ENCODE results near the gene ANTKMT. TPM values are rescaled to one million over a fixed set of nuclear protein-coding genes. Genes with fewer than 3 reads are reported as not detected.

ANTKMT gene, protein sequence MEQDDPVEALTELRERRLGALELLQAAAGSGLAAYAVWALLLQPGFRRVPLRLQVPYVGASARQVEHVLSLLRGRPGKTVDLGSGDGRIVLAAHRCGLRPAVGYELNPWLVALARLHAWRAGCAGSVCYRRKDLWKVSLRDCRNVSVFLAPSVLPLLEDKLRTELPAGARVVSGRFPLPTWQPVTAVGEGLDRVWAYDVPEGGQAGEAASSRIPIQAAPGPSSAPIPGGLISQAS
- total RNA-seq (1 to 10 TPM; 8.1 TPM), total RNA-seq (0.74 to 34.7 (median 4.8) reads per million in 172 experiments)
- polyA plus RNA-seq (2013, experiment 1 of 2) = 14.1 TPM
- 15.4 TPM for polyA plus RNA-seq (2013, experiment 2 of 2)

DNA sequence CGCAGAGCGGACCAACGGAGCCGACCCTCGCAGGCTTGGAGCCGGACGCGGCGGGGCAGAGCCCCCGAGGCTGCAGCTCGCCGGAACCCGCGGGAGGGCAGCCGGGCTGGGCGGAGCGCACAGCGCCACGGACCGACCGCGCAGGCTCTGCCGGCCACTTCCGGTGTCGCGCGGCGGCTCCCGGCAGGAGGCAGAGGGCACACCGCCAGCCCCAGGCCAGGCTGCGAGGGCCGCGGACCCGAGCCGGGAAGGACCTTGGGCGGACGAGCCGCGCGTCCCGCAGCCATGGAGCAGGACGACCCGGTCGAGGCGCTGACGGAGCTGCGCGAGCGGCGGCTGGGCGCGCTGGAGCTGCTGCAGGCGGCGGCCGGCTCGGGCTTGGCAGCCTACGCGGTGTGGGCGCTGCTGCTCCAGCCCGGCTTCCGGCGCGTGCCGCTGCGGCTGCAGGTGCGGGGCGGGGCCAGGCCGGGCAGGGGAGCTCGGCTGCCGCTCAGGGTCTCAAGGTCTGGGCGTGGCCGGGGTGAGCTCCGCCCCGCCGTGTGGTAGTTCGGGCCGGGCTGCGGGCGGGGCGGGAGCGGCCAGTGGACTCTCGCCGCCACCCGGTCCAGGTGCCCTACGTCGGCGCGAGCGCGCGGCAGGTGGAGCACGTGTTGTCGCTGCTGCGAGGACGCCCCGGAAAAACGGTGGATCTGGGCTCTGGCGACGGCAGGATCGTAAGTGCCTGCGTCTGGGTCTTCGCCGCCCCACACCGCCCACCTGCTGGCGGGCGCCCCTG lies at the start of gene ANTKMT:
ANTKMT (plus strand) TSS at position 157 of the 775 bp plus-strand sequence; CDS start at position 286, 129 bp downstream.
- ChIA-PET CTCF (interaction anchor here (0.7 to 2.3 kb wide), 2 partner anchors 11 to 20 kb away, joined by 3 to 9 read pairs; partner anchors contain the start of gene CIAO3), POLR2A (interaction anchor here (0.8 to 2.5 kb wide), 13 partner anchors 10 to 687 kb away, joined by 3 to 20 read pairs (median 4); partner anchors contain the start of genes CHTF18, CIAO3, METTL26 and RPUSD1)
- peak within 1 kb of the TSS; percentile 63 for H3K4me3 ChIP-seq (ENCODE audit: low read length)
- TF ChIP-seq, protein P1, sequence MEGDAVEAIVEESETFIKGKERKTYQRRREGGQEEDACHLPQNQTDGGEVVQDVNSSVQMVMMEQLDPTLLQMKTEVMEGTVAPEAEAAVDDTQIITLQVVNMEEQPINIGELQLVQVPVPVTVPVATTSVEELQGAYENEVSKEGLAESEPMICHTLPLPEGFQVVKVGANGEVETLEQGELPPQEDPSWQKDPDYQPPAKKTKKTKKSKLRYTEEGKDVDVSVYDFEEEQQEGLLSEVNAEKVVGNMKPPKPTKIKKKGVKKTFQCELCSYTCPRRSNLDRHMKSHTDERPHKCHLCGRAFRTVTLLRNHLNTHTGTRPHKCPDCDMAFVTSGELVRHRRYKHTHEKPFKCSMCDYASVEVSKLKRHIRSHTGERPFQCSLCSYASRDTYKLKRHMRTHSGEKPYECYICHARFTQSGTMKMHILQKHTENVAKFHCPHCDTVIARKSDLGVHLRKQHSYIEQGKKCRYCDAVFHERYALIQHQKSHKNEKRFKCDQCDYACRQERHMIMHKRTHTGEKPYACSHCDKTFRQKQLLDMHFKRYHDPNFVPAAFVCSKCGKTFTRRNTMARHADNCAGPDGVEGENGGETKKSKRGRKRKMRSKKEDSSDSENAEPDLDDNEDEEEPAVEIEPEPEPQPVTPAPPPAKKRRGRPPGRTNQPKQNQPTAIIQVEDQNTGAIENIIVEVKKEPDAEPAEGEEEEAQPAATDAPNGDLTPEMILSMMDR (IDR thresholded peaks at IDR 0.05) = no peak
- no peaks in the 10 kb centered on the region for H3K9me3 Mint-ChIP-seq
- peak within 1 kb of the TSS; percentile 87 for H3K4me3 Mint-ChIP-seq
- intact Hi-C loops (cut with DNase I, micrococcal nuclease) = no loop called here
- H3K4me1 ChIP-seq (ENCODE audit: insufficient read depth, low read length) = peaks cover 47% of the 10 kb centered on the region
- no peaks in the 10 kb centered on the region for H3K36me3 ChIP-seq (ENCODE audit: insufficient read depth, low read length)
- H3K4me1 Mint-ChIP-seq (ENCODE audit: low read depth) = peaks cover 20% of the 10 kb centered on the region
- peak; percentile 75 for ATAC-seq (ENCODE audit: poor library complexity)
- peaks cover 2 to 7% of the 10 kb centered on the region in 2 experiments for H3K27me3 ChIP-seq (ENCODE audit: control insufficient read depth in 1 of 2, insufficient read depth in 2 of 2, low read length in 2 of 2)
- H3K27me3 Mint-ChIP-seq = no peaks in the 10 kb centered on the region
- DNase-seq = peak; percentile 31 to 89 (median 63)
- H3K36me3 Mint-ChIP-seq (ENCODE audit: low read depth) = no peaks in the 10 kb centered on the region
- H3K9me3 ChIP-seq (ENCODE audit: control insufficient read depth in 1 of 2, insufficient read depth in 1 of 2, low read length in 2 of 2) = peaks cover 0 to 13% of the 10 kb centered on the region in 2 experiments
- peak within 1 kb of the TSS; percentile 68 for H3K27ac Mint-ChIP-seq
- peak within 1 kb of the TSS in 1 of 2 donors; percentile 35 for H3K27ac ChIP-seq (ENCODE audit: low read depth in 1 of 2, low read length in 2 of 2)

DNA sequence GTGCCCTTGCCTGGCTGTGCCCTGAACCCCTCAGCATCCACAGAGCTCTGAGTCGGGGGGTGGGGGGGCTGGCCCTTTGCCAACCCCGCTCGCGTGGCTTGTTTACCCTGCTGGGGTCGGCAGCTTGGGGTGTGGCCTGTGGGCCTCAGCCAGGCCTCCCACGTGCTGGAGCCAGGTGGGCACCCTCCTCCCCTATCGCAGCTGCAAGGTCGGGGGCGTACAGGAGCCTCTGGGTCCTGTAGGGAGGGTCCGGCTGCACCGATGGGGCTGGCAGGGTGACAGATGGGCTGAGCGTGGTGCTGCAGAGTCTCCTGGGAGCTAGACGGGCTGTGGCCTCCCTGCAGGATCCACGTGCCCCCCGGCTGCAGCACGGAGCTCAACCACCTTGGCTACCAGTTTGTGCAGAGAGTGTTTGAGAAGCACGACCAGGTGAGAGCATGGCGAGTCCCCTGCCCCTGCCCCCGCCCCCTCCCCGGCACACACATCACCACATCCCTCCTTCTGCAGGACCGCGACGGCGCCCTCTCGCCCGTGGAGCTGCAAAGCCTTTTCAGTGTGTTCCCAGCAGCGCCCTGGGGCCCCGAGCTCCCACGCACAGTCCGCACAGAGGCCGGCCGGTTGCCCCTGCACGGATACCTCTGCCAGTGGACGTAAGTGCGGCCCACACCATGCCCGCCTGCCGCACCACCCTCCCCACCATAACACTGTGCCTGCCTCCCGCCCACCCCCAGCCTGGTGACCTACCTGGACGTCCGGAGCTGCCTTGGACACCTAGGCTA lies 49.4 kb upstream of the ANTKMT start:
- DNase-seq (no peak), ATAC-seq (ENCODE audit: poor library complexity) (no peak)
- ChIA-PET CTCF (no interaction called here), POLR2A (interaction anchor here (0.7 kb wide), 1 partner anchor 144 kb away, joined by 3 read pairs; the partner anchor contains the start of gene CAPN15)
- Mint-ChIP-seq H3K4me1 (ENCODE audit: low read depth) (peaks cover 11% of the 10 kb centered on the region), H3K4me3 (no peak overlapping the region), H3K36me3 (ENCODE audit: low read depth) (peaks cover 15% of the 10 kb centered on the region), H3K27ac (no peak overlapping the region), H3K9me3 (no peaks in the 10 kb centered on the region), H3K27me3 (no peaks in the 10 kb centered on the region)
- H3K4me3 ChIP-seq (ENCODE audit: low read length) = no peak overlapping the region
- H3K27ac ChIP-seq (ENCODE audit: low read depth in 1 of 2, low read length in 2 of 2) = no peak overlapping the region
- H3K27me3 ChIP-seq (ENCODE audit: control insufficient read depth in 1 of 2, insufficient read depth in 2 of 2, low read length in 2 of 2) = peaks cover 5 to 7% of the 10 kb centered on the region in 2 experiments
- H3K9me3 ChIP-seq (ENCODE audit: control insufficient read depth in 1 of 2, insufficient read depth in 1 of 2, low read length in 2 of 2) = no peaks in the 10 kb centered on the region
- TF ChIP-seq, protein P1 (IDR thresholded peaks at IDR 0.05) = no peak
- peaks cover 35% of the 10 kb centered on the region for H3K36me3 ChIP-seq (ENCODE audit: insufficient read depth, low read length)
- intact Hi-C loops (cut with DNase I, micrococcal nuclease) = no loop called here
- H3K4me1 ChIP-seq (ENCODE audit: insufficient read depth, low read length) = peaks cover 43% of the 10 kb centered on the region

DNA sequence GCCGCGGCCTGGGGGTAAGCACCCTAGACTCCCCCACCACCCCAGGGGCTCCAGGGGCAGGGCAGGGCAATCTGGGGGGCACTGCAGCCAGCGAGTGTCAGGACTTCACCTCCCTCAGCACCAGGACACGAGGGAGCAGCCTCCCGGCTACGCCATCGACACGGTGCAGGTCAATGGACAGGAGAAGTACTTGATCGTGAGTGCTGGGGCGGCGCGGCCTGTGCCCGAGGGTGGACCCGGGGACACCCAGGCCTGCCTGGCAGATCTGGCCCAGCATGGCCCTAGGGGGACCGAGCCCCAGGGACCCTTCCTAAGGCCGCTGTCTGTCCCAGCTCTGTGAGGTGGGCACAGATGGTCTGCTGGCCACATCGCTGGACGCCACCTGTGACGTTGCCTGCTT lies 48.6 kb upstream of the ANTKMT start:
- intact Hi-C loops (cut with DNase I, micrococcal nuclease) = no loop called here
- CTCF ChIA-PET = no interaction called here
- H3K4me3 Mint-ChIP-seq = no peak overlapping the region

More for the DNA sequence above, 48.6 kb upstream of the ANTKMT start:
- Mint-ChIP-seq H3K27ac (no peak overlapping the region), H3K4me1 (ENCODE audit: low read depth) (peaks cover 16% of the 10 kb centered on the region), H3K36me3 (ENCODE audit: low read depth) (peaks cover 15% of the 10 kb centered on the region), H3K27me3 (no peaks in the 10 kb centered on the region), H3K9me3 (no peaks in the 10 kb centered on the region)
- peaks cover 42% of the 10 kb centered on the region for H3K4me1 ChIP-seq (ENCODE audit: insufficient read depth, low read length)
- TF ChIP-seq, protein P1 (IDR thresholded peaks at IDR 0.05) = no peak
- H3K36me3 ChIP-seq (ENCODE audit: insufficient read depth, low read length) = peaks cover 35% of the 10 kb centered on the region
- H3K4me3 ChIP-seq (ENCODE audit: low read length) = no peak overlapping the region
- H3K27me3 ChIP-seq (ENCODE audit: control insufficient read depth in 1 of 2, insufficient read depth in 2 of 2, low read length in 2 of 2) = peaks cover 8 to 12% of the 10 kb centered on the region in 2 experiments
- H3K27ac ChIP-seq (ENCODE audit: low read depth in 1 of 2, low read length in 2 of 2) = no peak overlapping the region
- H3K9me3 ChIP-seq (ENCODE audit: control insufficient read depth in 1 of 2, insufficient read depth in 1 of 2, low read length in 2 of 2) = no peaks in the 10 kb centered on the region
- DNase-seq (no peak), ATAC-seq (ENCODE audit: poor library complexity) (no peak)
- POLR2A ChIA-PET = no interaction called here
